Loucy (cell line): ENCODE measurements around the gene RIPOR3.

ENCODE experiments used
- EZH2phosphoT487 ChIP-seq: fragments of 200-600 bp; IDR thresholded peaks from 2 replicates; pipeline ENCODE4 v1.6.1; 2018; ENCODE audit warnings: antibody characterized with exemption, mild to moderate bottlenecking, moderate library complexity, borderline replicate concordance
- TF ChIP-seq, protein P1 (sequence below): fragments of 200-600 bp; sonication (generic); conservative IDR thresholded peaks from 2 replicates; pipeline ENCODE4 v1.5.1; 2014; ENCODE audit warnings: mild to moderate bottlenecking, antibody characterized with exemption, low read length

DNA sequence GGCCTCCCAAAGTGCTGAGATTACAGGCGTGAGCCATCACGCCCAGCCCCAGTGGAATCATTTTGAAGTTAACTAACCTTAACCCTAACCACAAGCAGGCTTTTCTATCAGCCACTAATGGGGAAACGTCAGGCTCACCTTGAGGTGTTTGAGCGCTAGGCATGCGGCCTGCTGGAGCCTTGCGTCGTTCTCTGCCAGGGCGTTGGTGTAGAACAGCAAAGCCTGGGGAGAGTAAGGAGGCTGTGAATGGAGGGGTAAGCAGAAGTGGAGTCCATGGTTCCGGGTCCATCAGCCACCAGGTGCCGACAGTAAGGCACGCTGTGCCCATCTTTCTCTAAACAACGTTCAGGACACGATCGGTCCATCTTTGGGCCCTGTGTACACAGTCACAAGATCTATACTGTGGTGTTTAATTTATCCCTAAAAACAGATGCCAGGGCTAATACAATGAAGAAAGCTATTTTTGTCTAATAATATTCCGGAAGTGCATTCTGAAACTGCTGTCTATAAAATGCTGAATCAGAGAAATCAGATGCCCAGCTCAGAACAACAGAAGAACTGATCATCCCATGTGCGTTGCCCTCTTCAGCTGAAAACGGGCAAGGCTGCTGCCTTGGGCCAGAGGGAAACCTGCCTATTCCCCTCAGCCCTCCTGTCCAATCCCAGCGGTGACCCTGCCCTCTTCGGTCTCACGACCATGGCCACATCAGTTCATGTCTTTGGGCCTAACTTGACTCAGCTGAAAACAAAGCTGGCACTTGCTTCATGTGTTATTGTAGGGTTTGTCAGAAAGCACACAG is 101.6 kb downstream of the RIPOR3 start:
- TF ChIP-seq EZH2phosphoT487, result no peak
- TF ChIP-seq, protein P1, sequence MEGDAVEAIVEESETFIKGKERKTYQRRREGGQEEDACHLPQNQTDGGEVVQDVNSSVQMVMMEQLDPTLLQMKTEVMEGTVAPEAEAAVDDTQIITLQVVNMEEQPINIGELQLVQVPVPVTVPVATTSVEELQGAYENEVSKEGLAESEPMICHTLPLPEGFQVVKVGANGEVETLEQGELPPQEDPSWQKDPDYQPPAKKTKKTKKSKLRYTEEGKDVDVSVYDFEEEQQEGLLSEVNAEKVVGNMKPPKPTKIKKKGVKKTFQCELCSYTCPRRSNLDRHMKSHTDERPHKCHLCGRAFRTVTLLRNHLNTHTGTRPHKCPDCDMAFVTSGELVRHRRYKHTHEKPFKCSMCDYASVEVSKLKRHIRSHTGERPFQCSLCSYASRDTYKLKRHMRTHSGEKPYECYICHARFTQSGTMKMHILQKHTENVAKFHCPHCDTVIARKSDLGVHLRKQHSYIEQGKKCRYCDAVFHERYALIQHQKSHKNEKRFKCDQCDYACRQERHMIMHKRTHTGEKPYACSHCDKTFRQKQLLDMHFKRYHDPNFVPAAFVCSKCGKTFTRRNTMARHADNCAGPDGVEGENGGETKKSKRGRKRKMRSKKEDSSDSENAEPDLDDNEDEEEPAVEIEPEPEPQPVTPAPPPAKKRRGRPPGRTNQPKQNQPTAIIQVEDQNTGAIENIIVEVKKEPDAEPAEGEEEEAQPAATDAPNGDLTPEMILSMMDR, result no peak
